GM19351 (cell line): ENCODE data around the gene PKDREJ.
"Not testable (repeated sequence)": the region's sequence is repeated elsewhere in the genome, so short reads cannot be mapped to it uniquely, and the experiment has no call there.

Source experiments
- ATAC-seq: cut with Tn5 transposase; IDR thresholded peaks from one replicate; pipeline ENCODE4 v1.9.1; 2021; ENCODE audit warnings: mild to moderate bottlenecking, moderate library complexity; ENCODE audit not compliant: unreplicated experiment

Gene PKDREJ

GRCh38 chr22:46267431-46268279, 4.5 kb upstream of the PKDREJ start, which contains the start of gene TTC38:
TTC38 (plus strand) TSS chr22:46268008; CDS start chr22:46268040, 32 bp downstream.
- ATAC-seq: peak; percentile 64

DNA sequence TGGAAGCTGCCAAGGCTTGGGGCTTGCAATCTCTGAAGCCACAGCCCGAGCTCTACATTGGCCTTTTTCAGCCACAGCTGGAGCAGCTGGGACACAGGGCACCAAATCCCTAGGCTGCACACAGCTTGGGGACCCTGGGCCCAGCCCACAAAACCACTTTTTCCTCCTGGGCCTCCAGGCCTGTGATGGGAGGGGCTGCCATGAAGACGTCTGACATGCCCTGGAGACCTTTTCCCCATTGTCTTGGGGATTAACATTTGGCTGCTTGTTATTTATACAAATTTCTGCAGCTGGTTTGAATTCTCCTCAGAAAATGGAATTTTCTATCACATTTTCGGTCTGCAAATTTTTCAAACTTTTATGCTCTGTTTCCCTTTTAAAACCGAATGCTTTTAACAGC, 2.5 kb upstream of the PKDREJ start:
- ATAC-seq: not testable (repeated sequence)

DNA sequence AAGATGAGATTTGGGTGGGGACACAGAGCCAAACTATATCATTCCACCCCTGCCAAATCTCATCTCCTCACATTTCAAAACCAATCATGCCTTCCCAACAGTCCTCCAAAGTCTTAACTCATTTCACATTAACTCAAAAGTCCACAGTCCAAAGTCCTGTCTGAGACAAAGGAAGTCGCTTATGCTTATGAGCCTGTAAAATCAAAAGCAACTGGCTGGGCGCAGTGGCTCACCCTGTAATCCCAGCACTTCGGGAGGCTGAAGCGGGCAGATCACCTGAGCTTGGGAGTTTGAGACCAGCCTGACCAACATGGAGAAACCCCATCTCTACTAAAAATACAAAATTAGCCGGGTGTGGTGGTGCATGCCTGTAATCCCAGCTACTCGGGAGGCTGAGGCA, 1.4 kb upstream of the PKDREJ start:
- ATAC-seq: not testable (repeated sequence)

- no peak for ATAC-seq
Observed at GRCh38 chr22:46262449-46263215, 511 bp downstream of the PKDREJ start.

- no peak for ATAC-seq
Observed at GRCh38 chr22:46260038-46260437, 3.1 kb downstream of the PKDREJ start.

DNA sequence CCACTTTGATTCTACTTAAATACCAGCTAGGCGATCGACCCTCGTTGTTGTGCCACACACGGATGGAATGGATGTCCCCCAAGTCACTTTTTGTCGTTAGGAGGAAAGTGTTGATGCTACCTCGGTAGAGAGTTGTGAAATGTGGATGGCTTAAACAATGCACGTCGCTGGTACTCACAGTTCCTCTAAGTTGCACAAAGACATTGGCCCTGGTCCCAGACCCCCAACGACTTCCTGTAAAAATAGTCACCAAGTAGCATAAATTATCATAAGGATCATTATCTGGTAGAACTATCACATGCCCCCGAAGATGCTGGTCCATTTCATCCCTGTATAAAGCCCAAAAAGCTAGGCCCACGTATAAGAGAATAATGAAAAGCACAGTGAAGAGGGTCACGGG, 3.8 kb downstream of the PKDREJ start:
- ATAC-seq: no peak

- ATAC-seq: no peak
Observed at GRCh38 chr22:46256358-46256958, 6.7 kb downstream of the PKDREJ start.

- ATAC-seq: no peak
Observed at GRCh38 chr22:46251816-46252380, 11.2 kb downstream of the PKDREJ start.

DNA sequence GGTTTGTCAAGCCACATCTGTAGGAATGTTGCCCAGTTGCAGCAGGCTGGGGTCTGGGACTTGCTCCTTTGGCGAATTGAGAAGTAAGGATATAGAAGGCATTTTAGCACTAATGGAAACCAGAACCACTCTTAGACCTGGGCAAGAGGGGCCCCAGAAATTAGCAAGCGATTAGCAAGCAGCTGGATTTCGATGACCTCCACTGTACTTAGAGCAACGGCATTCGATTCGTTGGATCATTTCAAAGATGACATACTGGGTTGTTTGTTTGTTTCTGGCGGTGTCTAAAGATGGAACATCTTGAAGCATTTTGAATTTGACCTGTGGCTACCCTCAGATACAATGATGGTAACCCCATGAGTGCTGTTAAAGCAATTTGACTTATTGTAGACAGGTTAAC, 11.9 kb downstream of the PKDREJ start:
- no peak for ATAC-seq

- ATAC-seq: peak; percentile 12
Observed at GRCh38 chr22:46250783-46251125, 12.4 kb downstream of the PKDREJ start.

GRCh38 chr22:46250035-46250782, 12.9 kb downstream of the PKDREJ start, which contains the start of gene CDPF1:
CDPF1 (minus strand) TSS chr22:46250293; CDS start chr22:46248284, 2,009 bp downstream.
- ATAC-seq: peak; percentile 85

DNA sequence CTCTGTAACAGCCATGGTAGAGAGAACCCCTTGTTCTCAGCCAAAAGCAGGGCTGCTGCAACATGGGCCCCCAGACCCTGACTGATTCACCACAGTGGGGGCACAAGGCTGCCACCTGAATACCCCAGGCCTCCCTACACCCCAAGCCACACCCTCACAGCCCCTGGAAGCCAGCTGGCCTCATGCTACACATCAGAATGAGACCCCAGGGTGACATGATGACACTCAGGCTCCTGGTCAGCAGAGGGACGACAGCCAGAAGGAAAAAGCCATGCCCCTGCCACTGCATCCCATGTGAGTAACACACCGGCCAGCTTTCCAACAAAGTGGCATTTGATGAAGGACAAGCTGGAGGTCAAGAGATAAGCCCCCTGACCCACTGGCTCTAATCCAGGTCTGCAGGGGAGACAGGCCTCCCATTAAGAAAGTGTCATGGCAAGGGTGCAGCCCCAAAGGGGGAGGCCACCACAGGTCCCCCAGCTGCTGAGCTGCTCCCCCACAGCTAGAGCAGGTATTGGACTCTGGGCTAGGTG, 15.6 kb downstream of the PKDREJ start:
- no peak for ATAC-seq

GRCh38 chr22:46246178-46246577, 17.0 kb downstream of the PKDREJ start:
- no peak for ATAC-seq

GRCh38 chr22:46245511-46245910, 17.6 kb downstream of the PKDREJ start:
- no peak for ATAC-seq

GRCh38 chr22:46244771-46245170, 18.4 kb downstream of the PKDREJ start:
- ATAC-seq: no peak

- no peak for ATAC-seq
Observed at GRCh38 chr22:46242076-46242475, 21.1 kb downstream of the PKDREJ start.

- ATAC-seq: no peak
Observed at GRCh38 chr22:46241396-46242007, 21.6 kb downstream of the PKDREJ start.

GRCh38 chr22:46240907-46241306, 22.2 kb downstream of the PKDREJ start:
- ATAC-seq: no peak

DNA sequence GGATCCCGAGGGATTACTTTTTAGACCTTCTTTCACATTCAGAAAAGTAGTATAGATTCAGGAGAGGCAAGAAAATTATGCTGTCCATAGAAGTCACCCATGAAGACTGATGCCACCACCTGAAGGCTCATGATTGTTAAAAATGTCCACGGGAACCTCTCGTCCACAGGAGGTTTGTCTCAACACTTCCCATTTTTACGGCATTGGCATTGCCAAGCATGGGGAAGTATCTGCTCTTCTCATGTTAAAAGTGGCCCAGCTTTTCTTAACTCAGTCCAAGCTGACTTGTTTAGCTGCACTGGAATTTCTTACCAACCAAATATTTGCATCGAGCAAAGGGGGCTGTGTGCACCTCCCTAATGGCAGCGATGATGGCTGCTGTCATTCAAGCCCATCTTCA, 22.6 kb downstream of the PKDREJ start:
- no peak for ATAC-seq

DNA sequence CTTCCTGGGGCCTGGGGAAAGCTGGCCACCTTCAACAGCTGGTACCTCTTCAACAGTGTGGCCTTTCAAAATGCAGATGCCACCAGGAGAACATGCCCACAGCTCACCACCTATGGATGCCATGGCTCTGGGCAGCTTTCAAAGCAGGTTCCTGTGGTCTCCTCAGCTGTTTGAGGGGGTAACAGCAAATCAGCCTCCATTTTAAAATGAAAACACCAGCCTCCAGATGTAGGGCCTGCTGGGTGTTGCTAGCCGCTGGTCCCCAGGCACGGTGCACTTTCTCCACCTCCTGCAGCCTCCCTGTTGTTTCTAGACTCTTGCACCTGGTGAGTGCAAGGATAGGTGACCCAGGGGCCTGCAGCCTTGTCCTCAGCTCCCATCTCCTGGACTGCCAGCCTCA, 23.1 kb downstream of the PKDREJ start:
- no peak for ATAC-seq
